K562 treated with DMSO at 1 percent for 12 hours (cell line): ENCODE results near the gene ATP13A5. TPM values are rescaled to one million over a fixed set of nuclear protein-coding genes. Genes with fewer than 3 reads are reported as not detected.

Experiments used
- total RNA-seq: library from RNA; unstranded; fragments of 300-600 nt; gene quantifications from 2 replicates; pipeline ENCODE4 v1.2.3, GENCODE V29; 2022; ENCODE audit not compliant: insufficient read depth

Gene ATP13A5
- not detected in 2 replicates for total RNA-seq

GRCh38 chr3:193378706-193379105, at the start of gene ATP13A5:
Gene ATP13A5, minus strand, starts transcription at chr3:193378753. Its CDS starts 28 bp downstream, at chr3:193378725.

GRCh38 chr3:193240850-193241706, 137.5 kb downstream of the ATP13A5 start, which contains the start of gene PLAAT1:
Gene PLAAT1, plus strand, starts transcription at chr3:193241222. Its CDS starts 14,429 bp downstream, at chr3:193255651.

Other genes with a start within 250 kb of the ATP13A5 start
- gene PLAAT1, start 137.5 kb downstream of the ATP13A5 start, total RNA-seq: 0.78 and 1.3 TPM in 2 replicates
- not detected in 2 replicates for gene ATP13A4, start 176.1 kb upstream of the ATP13A5 start, total RNA-seq
- 21.8 and 32.7 TPM in 2 replicates for gene OPA1, start 214.5 kb upstream of the ATP13A5 start, total RNA-seq